GM19099 (cell line): Measurements from ENCODE around the gene CCDC40.

Experiments used
- POLR2A ChIP-seq: IDR thresholded peaks from 3 replicates; pipeline ENCODE4 v1.6.1; 2011; ENCODE audit warnings: low read depth; ENCODE audit not compliant: insufficient read length; ENCODE audit errors: extremely low read depth

CCDC40 gene

DNA sequence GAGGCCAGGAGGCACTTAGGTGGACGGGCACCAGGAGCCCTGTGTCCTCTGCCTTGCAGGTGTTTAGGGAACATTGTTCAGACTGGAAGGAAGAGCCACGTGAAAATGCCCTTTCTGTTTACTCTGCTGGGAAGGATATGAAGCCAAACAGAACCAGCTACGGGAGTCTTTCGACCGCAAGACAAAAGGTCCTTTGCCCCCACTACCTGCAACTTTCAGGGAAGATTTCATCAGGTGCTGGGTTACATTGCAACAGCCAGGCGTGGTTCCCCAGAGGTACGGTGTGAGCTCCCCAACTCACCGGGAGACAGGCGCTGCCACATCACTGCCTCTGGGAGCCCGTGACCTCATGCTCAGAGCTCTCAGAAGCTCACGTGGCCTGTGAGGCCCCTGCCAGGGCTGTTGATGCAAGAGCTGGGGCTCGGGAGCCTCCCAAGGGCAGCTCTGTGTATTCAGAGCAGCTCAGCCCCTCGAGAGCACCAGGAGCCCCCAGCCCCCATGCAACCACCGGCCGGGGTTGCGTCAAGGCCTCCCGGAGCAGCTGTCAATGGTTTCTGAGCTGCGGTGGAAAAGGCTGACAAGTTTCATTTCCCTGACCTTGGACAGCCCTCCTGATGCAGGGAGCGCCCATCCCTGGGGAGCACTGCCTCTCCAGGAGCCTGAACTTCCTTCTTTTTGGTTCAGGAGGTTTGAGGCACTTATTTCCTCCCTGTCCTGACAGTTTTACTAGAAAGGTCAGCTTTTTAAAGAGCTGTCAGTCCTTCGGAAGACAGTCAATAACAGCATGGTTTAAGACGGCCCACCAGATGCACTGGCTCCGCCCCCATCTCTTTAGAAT, 42.8 kb upstream of the CCDC40 start:
- TF ChIP-seq POLR2A = no peak

DNA sequence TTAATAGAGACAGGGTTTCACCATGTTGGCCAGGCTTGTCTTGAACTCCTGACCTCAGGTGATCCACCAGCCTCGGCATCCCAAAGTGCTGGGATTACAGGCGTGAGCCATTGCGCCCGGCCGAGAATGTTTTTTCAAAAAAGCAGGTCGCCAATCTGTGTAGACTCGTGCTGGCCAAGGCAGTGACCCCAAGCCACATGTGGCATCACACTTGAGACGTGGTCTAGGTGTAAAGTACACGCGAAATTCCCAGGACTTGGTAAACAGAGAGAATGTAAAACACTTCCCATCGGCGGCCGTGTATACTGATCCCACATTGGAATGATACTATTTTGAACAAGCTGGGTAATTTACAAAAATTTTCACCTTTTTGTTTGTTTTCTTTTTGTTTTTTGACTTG, 41.8 kb upstream of the CCDC40 start:
- TF ChIP-seq POLR2A = no peak

DNA sequence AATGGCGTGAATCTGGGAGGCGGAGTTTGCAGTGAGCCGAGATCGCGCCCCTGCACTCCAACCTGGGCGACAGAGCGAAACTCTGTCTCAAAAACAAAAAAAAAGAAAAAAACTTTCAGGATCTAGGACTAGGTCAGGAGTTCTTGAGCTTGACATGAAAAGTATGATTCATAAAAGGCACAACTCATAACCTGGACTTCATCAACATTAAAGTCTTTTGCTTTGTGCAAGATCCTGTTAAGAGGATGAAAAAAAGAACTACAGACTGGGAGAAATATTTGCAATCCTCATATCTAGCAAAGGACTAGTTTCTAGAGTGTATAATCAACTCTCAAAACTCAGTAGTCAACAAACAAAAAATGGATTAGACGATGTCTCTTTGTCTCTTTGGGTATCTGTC, 40.7 kb upstream of the CCDC40 start:
- no peak for TF ChIP-seq POLR2A

DNA sequence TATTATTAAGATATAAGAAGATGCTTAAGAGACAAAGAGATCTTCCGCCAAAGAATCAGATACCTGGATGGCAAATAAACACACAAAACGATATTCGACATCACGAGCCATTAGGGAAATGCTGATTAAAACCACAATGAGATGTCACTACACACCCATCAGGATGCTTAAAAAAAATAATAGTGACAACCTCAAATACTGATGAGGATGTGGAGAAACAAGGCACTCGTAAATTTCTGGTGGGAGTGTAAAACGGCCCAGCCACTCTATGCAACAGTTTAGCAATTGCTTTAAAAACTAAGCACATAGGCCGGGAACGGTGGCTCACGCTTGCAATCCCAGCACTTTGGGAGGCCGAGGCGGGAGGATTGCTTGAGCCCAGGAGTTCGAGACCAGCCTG, 40.2 kb upstream of the CCDC40 start:
- no peak for TF ChIP-seq POLR2A

DNA sequence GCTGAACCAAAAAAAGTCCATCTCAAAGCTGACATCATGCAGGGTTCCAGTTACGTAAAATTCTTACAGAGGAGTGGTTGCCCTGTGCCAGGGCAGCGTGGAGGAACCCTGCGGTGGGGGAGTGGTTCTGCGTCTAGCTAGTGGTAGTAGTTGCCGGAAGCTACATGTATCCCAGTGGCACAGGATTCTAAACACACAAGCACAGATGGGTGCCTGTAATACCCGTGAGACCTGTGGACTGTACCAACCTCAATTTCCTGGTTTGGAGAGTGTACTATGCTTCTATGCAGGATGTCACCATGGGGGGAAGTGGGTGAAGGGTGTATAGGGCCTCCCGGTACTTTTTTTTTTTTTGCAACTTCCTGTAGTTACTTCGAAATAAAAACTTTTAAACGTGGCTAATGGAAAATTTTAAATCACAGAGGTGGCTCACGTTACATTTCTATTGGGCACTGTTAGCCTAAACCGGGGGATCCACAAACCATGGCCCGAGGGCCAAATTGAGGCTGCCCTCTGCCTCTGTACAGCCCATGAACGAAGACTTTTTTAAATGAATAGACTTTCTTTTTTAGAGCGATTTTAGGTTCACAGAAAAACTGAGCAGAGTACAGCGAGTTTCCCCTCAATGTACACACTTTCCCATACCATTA, 39.3 kb upstream of the CCDC40 start:
- TF ChIP-seq POLR2A = no peak

DNA sequence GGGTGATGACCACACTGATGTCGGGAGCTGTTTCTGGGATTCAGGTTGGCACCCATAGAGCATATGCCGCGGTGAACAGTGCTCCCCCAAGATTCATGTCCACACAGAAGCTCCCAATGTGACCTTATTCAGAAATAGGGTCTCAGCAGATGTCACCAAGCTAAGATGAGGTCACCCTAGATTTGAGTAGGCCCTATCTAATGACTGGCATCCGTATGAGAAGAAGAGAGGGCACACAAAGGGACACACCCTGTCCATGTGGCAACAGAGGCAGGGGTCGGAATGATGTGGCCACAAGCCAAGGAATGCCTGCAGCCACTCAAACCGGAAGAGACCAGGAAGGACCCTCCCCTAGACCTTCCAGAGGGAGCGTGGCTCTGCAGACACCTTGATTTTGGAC, 36.3 kb upstream of the CCDC40 start:
- no peak for TF ChIP-seq POLR2A

DNA sequence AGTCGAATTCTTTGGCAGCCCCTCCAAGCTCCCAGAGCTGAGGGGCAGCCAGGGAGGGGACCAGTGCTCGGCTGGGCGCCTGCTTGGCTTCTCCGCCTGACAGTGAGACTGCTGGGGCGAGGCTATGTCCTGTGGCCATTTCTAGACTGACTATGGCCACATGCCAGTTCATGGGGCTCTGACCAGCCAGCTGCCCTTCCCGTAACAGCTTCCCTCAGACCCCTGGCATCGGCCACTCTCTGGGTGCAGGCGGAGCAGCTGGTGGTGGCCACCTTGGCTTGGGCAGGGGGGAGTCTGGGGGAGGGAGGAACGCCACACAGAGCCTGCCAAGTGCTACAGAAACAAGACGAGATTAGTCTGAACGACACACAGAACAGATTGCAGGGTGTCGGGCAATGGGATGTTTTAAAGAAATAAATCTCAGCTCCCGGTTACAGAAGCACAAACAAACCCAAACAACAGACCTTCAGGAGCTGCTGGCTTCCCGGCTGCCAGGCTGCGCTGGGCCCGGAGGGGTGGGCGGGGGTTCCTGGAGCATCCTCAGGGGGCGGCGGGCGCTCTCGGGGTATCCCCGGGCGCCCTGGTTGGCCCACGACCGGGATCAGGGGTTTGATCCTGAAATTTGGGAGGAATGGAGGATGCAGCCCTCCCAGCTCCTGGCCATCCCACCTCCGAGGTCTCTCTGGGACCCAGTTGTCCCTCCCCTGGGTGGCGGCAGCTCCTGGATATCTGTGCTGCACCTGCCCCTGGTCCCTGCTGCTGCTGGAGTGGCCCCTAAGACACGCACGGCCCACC, 35.3 kb upstream of the CCDC40 start:
- TF ChIP-seq POLR2A = no peak

DNA sequence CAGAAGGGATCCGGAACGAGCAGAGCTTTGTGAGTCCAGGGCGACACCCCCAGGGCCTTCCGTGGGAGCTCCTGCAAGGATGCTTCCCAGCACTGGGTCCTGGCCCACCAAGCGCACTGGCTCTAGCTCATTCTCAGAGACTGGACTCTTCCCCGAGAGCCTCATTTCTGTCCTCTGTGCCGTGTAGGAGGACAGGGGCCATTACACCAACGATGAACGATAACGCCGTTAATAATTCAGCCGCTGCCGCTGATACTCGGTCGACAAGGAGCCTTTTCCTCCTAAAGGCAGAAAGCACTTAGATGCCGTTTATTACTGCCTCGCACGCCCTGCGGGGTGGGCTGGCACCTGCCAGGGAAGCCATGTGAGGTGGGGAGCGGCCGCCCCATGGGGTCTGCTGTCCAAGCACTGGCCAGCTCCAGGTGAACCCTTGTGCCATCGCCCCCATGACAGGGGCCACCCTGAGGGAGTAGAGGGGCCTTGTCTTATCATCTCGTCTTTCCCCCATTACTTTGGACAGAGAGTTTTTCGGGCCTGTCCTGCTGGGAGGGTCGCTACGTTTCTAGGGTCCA, 34.3 kb upstream of the CCDC40 start:
- no peak for TF ChIP-seq POLR2A

DNA sequence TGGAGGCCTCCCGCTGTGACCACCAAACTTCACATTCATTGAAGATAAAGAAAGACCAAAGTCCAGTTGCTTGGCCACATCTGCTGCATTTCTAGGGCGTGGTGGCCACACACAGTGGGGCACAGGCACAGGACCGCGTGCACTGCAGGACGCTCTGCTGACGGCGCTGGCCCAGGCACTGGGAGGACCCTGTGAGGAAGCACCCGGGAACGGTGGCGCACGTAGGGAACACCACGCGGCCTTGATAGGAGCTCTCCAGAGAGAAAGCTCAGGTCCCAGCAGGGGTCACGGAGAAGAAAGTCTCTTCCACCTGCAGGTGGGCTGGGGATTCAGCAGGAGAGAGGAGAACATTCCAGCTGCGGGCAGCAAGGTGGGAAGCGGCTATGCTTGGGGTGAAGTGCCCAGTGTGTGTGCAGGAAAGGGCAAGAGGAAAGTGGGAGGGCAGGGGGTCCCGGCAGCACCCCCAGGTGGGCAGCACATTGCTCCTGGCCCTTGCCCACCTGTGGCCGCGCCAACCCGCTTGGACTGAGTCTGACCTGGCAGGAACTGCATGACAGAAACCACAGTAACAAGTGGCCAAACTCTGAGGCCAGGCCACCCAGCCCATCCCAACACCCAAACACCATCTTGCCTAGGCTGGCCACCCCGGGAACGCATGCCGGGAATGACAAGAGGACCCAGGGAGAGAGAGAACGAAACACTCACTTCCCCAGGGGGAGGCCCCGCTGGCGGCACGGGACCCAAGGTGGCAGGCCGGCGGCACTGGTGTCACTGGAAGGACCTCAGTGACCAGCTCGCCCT, 33.6 kb upstream of the CCDC40 start:
- no peak for TF ChIP-seq POLR2A

DNA sequence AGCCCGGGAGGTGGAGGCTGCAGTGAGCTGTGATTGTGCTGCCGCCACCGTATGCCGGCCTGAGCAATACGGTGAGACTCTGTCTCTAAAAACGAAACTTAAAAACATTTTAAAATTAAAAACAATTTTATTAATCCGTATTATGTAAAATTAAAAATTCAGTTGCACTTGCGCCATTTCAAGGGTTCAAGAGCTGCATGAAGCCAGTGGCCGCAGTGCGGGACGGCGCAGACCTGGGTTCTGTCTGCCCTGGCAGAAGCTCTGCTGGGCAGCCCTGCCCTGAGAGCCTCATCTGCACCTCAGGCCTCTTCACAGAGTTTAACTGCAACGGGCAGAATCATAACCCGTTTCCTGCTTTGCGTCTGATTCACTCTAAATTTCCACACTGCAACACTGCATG, 32.5 kb upstream of the CCDC40 start:
- no peak for TF ChIP-seq POLR2A

DNA sequence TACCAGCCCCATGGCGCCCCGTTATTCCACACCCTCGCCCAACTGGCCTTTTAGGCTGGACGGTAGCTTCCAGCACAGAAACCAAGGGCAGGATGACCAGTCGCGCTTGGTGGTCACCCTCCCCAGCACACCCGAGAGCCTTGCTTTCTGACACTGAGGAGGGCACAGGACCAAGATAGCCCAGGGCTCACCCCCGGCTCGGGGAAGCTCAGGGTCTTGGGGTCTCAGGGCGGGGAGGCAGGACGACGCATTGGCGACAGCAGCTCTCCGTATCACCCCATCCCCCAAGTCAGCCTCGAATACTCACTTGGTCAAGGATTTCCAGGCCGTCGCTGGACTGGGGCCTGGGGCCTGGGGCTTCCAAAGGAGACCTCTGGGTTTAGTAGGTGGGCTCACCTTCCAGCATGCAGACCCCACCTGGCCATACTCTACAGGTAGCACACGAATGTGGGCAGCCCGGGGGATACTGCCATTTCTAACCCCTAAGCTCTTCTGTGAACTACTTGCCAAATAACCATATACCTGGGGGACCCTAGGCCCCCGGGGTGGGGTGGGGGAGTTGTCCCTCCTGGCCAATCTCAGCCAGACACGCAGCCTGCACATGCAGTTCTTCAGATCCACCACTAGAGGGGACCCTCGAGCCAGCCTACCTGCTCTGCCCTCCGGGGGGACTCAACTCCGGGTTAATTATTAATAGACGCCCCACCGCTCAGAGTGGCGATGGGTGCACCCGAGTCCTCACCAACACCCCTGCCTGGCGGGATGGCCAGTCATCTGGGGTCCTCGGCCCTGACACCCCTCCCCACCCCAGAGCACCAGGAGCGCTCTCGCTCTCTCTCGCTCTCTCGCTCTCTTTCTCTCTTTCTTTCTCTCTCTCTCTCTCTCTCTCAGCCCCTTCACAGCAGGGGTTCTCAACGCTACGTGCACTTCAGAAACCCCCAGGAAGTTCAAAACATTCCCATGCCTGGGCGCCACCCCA, 30.8 kb upstream of the CCDC40 start:
- no peak for TF ChIP-seq POLR2A

DNA sequence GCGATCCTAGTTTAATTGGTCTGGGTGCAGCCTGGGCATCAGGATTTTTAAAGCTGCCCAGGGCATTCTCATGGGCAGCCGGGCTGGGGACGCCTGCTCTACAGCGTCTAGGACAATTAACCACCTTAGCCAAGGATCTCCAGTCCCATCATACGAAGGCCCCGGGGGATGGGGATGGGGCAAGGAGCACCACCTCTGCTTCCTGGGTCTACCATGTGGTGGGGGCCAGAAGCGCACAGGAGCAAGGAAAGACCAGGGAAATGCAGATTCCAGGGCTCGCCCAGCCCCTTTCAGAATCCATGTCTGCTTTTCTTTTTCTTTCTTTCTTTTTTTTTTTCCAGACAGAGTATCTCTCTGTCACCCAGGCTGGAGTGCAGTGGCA, 30.1 kb upstream of the CCDC40 start:
- no peak for TF ChIP-seq POLR2A
